ENCODE measurements around the gene KSR2.
A peak's percentile ranks its signal among the peaks of the same experiment; 100 is the strongest.

The KSR2 gene

DNA sequence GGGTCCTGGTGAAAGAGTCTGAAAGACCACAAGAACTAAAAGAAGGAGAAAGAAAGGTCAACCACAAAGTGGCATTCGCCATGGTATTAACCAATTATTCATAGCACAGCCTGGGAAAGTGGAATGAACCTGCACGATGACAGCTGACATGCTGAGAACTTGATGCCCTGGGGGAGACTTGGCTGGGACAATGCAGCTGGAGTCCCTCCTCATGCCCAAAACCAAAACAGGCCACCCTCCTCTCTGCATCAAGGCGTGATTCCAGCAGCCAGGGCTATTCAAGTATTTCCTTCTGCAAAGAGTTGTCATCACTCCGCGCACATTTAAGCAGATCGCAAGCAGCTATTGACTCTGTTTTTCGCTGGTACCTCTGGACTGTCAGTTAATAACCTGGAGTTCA is 440.3 kb downstream of the KSR2 start:
- no peak for DNase-seq (ENCODE audit: low read depth)

DNA sequence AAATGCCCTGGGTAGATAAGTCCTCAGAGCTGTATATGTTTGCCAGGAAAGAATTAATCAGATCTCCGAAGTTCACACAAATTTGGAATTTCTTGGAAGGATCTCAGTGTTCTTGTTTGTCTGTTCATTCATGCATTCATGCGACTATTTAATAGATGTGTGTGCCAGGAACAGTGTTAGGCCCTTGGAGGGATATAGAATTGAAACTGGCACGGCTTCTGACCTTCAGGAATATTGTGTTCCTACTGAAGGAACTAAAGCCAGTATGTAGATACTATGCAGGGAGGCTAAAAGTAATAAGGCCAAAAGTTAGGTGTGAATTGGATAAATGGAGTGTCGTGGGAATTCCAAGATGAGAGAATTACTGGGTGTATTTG is 441.3 kb downstream of the KSR2 start:
- no peak for DNase-seq (ENCODE audit: low read depth)

DNA sequence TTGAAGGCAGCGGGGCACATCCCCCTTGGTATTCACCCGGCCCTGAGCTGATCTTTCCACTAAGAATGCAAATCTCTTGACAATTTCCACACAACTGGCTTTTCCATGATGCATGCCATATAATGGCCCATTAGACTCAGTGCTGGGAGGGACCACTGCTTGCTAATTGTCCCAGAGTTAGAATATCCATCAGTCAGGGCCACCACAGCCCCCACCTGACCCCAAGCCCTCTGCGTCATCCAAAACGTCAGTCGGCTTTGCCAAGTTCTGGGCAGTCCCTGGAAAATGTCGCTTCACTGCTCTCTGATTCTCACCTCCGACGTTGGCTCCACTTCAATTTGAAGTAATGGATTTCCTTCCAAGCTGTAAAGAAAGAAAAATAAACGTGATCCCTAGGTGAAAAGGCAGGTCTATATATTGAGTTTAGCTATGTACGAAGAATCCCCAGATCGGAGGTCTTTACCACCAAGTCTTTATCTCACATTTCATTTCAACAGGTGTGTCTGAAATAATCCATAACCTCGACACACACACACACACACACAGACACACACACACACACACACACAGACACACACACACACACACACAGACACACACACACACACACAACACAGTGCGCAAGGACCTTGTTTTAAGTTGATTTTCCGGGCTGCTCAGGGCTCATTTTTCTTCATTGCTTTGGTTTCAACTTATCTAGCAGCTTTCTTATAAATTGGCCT is 441.9 kb downstream of the KSR2 start:
- no peak for DNase-seq (ENCODE audit: low read depth)

DNA sequence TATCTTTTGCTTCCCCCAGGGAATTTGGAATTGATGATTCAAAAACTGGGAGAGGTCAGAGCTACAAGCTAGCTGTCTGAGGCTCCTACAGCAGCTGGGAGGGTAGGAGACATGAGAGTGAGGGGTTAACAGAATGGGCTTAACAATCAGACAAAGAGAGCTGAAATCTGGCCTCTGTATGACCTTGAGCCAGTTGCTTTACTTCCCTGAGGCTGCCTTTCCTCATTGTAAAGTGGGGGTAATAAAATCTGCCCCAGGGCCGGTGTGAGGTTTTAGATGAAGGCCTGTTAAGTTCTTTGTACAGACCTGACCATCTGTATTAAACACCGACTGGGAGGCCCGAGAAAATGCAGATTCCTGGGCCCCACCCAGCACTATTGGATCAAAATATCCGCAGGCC is 443.0 kb downstream of the KSR2 start:
- no peak for DNase-seq (ENCODE audit: low read depth)

DNA sequence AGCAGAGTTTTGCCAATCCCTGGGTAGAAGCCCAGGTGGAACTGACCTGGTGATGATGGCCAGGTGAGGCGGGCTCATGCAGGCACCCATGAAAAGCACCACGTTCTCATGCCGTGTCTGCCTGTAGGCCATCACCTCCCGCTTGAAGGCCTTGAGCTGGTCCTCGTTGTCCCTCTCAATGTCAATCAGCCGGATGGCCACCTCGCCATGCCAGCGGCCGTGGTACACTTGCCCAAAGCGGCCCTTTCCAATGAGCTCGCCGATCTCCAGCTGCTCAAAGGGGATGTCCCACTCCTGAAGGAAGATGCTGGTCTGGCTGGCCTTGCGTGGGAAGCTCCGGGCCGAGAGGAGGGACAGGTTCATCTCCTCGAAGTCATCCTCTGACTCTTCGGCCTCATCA is 444.0 kb downstream of the KSR2 start:
- no peak for DNase-seq (ENCODE audit: low read depth)

DNA sequence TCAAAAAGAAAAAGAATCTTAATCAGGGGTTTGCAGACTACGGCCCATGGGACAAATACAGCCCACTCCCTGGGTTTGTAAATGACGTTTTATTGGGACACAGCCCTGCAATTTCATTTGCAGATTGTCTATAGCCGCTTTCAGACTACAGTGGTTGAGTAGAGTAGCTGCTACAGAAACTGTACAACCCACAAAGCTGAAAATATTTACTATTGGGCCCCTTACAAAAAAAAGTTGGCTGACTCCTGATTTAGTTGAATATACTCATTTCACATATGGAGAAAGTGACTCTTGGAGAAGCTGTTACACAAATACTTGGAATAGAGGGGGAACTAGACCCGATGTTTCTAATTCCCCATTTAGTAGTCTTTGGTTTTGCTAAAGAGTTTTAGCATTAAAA is 444.8 kb downstream of the KSR2 start:
- DNase-seq (ENCODE audit: low read depth) = no peak

DNA sequence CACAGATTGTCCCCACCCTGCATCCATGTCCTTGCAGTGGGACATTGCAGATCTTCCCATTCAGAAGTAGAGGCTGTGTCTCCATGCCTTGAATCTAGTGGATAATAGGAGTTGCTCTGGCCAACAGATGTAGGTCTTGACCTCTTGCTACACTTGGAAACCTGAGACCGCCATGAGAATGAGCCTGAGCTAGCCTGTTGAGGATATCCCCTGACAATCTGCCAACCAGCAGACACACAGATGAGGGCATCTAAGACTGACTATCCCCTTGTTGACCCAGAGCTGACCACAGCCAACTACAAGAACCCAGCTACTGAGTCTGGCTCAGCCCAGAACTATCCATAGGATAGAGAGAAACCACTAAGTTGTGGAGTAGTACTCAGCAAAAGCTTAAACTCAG is 446.2 kb downstream of the KSR2 start:
- no peak for DNase-seq (ENCODE audit: low read depth)

DNA sequence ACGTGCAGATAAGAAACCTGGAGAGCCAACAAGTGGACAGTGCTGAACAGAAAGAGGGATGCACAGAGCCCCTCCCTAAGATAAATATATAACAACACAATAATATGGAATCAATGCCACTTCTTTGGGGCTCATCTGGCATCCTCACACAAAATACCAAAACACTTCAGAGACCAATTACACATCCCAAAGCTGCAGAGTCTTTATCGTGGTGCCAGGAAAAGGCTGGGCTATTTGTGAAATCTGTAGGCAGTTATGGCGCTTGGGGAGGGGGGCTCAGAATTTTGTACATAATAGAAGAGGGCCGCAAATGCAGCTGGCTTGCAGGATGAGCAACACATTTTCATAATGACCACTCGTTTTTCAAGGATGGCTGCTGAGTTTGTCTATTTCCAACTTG is 446.9 kb downstream of the KSR2 start:
- no peak for DNase-seq (ENCODE audit: low read depth)

DNA sequence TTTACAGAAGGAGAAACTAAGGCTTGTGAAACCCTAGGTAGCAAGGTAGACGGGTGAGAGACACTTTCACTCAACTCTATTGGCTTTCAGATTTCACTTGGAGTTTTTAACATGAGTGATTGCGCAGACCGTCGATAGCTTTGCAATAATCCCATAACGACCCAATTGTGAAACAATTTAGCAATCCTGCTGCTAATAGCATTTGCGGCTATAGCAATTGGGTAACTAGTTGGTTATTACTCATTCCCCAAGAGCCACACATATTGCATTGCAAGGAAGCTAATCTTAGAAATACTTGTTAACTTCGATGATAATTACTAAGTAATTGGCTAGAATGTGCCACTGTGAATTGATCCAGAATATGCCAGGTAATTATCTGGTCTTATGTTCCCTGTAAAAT is 447.4 kb downstream of the KSR2 start:
- DNase-seq (ENCODE audit: low read depth) = peak; percentile 13

DNA sequence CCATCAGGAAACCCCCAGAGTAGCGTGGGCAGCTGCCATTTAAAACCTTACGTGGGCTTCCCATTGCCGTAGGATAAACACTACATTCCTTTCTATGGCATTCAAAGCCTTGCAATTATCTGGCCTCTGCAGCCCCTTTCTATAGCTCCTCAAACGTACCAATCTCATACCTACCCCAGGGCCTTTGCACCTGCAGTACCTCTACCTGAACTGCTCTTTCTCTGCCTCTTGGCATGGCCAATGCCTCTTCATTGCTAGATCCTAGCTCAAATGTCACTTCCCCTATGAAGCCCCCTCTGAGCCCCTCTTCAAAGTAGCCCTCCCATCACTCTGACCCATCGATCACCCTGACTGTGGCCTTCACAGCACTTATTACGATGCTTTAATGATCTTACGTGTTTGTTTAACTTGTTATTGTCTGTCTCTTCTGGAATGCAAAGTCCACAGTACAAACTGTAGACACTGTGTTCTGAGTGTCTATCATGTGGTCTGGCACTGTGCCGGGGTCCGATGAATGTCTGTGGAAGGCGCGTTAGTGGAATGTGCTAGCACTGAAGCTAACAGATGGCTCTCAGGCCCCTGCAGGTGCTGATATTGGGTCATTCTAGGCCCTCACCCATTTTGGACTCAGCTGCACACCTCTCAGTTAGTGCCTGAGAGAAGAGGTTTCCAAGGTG is 450.1 kb downstream of the KSR2 start:
- DNase-seq (ENCODE audit: low read depth) = no peak

DNA sequence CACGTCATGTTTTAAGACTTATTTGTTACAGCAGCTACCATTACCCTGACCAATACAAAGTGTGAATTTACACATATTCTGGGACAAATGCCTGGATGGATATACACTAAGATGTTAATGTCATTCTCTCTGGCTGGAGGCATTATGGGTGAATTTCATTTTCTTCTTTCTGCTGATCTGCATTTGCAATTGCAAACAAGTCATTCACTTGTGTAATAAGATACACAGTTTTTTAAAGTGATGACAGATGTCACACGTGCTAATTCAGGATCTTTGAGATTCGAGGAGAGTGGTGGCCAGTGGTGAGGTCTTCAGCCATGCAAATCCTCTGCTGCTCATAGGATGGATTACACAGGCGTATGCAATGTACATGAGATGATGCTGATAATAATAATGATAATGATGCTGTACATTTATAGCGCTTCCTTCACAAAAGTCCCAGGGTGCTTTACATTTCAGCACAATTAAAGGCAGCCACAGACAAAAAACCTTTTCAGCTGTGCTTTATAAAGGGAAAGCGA is 451.5 kb downstream of the KSR2 start:
- no peak for DNase-seq (ENCODE audit: low read depth)

DNA sequence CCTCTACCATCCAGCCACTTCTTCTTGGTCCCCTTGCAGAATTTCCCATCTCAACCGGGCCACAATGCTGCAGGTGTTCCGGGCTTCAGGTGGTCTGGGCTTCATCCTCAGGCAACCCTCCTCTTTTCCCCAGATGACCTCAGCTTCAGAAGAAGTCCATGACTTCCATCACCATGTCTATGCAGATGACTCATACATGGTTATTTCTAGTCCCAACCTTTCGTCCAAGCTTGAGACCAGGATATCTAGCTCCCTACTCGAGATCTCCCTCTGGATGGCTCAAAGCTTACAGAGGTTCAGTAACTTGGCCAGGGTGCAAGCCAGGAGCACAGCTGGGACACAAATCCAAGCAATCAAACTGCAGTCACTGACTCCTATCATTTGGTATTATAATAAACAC is 452.8 kb downstream of the KSR2 start:
- no peak for DNase-seq (ENCODE audit: low read depth)

DNA sequence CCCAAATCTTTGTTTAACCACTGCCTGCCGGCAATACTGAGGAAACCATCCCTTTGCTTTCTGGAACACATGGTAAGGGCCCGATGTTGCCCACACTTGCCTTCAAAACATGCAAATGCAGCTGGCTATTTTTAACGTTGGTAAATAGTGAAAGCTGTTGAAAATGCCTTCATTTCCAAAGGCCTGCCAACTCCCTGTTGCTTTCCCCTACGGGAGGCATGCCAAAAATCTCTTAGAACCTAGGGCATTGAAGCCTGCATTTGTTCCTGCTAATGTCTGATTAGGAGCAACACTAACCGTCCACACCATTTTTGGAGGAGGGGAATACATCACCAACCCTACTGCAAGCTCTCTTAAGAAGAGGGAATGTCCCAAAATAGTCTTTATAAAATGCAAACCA is 454.8 kb downstream of the KSR2 start:
- no peak for DNase-seq (ENCODE audit: low read depth)

DNA sequence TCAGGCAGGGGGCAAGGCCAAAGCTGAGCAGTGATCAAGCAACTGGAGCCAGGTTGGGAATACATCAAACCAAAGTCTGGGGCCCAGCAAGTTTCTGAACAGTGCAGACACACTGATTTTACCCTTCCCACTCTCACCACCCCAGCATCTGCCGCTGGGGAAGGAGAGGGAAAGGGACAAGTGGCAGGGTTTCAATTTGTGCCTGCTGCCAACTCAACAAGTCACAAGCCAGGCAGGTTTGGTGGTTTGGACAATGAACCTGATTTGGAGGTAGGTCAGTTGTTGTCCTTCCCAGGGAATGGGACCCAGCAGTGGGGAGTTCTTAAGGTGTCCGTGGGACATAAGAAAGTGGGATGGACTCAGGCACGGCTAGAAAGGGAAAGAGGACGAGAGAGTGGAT is 455.4 kb downstream of the KSR2 start:
- no peak for DNase-seq (ENCODE audit: low read depth)

DNA sequence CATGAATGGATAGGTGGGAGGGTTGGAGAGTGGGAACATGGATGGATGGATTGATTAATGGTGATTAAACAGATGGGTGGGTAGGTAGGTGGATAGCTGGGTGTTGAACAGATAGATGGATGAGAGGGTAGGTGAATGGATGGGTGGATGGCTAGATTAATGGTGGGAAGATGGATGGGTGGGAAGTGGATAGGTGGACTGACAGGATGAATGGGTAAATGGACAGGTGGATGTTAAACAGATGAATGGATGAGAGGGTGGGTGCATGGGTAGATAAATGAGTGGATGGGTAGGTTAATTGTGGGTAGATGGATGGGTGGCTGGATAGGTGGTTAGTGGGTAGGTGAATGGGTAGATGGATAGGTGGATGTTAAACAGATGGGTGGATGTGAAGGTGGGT is 460.3 kb downstream of the KSR2 start:
- DNase-seq (ENCODE audit: low read depth) = no peak

DNA sequence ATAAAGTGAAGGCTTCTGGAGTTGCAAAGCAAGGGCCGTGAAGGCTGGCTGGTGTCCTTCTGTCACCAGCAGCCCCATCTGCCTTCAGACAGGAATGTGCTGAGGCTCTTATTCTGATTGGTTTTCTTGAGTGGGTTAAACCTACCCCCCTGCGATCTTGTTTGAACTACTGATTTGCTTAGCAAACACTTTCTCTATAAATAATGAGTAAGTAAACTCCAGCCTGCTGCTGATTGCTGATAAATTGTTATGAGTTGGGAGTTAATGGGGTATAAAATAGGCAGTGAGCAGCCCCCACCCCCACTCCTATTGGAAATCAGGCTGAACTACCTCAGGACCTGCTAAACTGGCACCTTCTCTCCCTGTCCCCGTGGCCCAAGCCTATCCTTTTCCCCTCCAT is 461.2 kb downstream of the KSR2 start:
- no peak for DNase-seq (ENCODE audit: low read depth)

DNA sequence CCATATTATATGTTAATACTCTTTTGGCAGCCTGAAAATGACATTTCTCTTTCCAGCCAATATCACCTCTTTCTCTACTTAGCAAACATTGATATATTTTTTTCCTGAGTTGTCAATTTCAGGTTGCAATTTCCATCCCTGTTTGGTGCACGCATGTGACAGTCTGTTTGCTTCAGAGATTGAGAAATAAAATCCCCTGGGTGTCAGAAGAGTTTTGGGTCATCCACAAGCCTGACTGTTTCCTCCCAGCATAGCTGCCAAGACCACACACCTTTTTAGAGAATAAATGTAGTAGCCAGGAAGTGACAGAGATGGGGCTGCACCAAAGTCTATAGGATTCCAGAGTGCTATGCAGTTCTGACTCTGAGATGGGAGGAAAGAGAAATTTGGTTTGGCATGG is 462.5 kb downstream of the KSR2 start:
- no peak for DNase-seq (ENCODE audit: low read depth)

DNA sequence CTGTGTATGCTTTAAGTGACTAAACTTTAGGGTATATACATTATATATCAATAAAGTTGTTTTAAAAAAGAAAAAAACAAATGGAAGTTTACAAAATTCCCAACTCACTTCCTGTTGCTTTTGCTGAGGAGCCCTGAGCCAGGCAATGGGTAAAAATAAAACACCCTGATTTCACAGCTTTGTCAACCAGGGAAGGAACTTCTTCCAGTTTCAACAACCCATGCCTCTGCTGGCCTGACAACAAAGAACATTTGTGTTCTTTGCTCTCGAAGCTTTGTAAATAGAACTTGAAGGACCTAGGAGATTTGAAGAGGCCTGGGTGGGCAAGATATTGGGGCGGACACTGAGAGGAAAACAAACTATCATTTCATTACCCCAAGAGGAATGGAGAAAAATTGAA is 466.2 kb downstream of the KSR2 start:
- no peak for DNase-seq (ENCODE audit: low read depth)

DNA sequence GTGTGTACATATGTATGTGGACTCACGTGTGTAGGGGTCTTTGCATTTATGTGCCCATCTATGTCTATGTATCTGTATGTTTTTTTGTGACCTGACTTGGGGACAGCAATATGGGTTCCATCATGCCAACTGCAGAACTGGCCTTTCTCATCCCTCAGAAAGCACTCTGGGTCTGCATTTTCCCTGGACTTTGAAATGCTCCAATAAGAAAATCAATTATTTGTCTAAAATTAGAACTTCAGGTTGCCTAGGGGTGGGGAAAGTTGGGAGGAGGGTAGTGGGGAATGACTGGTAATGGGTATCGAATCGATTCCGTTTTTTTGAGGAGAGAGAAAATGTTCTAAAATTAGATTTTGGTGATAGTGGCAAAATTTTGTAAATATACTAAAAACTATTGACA is 466.6 kb downstream of the KSR2 start:
- no peak for DNase-seq (ENCODE audit: low read depth)

DNA sequence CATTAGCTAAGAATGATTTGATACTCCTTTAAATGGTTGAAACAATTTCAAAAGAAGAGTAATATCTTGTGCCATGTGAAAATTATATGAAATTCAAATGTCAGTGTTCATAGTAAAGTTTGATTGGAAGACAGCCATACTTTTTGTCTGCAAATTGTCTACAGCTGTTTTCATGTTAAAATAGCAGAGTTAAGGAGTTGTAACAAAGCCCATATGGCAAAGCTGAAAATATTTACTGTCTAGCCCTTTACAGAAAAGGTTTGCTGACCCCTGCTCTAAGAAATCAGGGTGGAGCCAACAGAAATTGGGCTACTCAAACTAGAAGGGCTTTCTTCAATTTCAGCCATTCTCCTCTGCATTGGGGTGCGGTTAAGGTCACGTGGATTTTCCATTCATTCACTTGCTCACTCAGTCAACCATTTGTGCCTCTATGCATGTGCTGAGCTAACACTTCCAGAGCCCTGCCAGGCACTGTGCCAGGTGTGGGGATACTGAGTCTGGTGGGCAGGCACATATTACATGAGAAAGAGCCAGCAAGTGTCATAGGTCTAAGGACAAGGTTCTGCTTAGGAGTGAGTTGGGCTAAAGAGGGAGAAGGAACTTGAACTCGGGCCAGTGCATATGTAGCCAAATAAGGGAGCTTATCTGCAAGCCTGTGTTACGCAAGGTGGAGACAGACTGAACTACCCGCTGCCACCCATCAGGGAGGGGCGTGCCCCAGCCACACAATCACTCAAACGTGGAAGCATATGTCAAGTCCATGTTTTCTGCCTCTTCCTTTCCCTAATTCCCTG is 467.5 kb downstream of the KSR2 start:
- DNase-seq (ENCODE audit: low read depth) = no peak

DNA sequence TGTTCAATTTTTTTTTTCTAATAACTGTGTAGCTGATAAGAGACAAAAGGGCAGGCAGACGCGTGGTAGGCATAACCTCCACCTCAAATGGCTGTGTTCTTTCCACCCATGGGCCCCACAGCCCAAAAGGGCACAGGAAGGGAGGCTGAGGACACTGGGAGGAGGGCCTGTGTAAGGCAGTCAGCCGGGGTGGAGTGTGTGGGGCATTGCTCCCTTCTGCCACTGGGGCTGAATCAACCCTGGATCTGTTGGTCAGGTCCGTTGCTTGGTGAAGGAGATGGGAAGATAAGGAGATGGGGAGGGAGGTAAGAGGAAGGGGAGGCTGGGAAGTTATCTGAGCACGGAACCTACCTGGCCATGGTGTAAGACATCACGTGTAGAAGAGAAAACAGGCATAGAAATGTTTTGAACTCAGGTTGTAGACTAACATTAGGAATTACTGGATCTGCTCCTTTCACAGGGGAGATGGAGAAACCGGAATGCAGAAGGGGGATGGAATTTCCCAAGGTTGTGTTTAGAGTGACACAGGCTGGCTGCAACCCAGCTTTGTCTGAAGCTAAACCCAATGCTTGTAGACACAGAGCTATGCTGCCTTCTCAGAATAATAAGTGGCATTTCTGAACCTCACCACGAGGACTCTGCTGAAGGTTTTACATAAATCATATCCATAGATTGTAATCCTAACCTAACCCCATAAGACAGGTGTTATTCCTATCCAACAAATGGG is 468.9 kb downstream of the KSR2 start:
- no peak for DNase-seq (ENCODE audit: low read depth)

DNA sequence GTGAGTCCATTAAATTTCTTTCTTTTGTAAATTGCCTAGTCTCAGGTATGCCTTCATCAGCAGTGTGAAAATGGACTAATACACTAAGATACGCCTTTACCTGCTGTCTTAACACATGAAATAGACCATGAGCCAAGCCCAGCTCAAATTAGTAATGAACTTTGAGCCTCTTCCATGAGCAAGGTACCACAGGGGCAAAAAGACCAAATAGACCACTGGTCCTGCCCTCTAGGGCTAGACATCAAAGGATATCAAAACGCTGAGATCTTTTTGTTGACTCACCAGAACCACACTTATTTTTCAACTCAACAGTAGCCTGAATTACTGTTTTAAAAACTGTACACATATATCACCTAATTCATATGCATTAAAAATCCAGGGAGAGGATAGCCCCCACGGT is 469.9 kb downstream of the KSR2 start:
- no peak for DNase-seq (ENCODE audit: low read depth)

All from GM04503 (cell line).